GM20431 (cell line): Measurements from ENCODE around the gene DOC2B.
"Not testable (repeated sequence)": the region's sequence is repeated elsewhere in the genome, so short reads cannot be mapped to it uniquely, and the experiment has no call there.

ENCODE experiments used
- in situ Hi-C: fragments of 300-500 bp; cut with MseI, MboI; formaldehyde crosslinking; loops from one replicate; pipeline ENCODE4 v1.15.0; 2020; ENCODE audit warnings: low sequenced_read_pairs; ENCODE audit not compliant: unreplicated experiment

The DOC2B gene

GRCh38 chr17:149231-149630 lies 32.2 kb downstream of the DOC2B start:
- in situ Hi-C loops: no loop called here

- in situ Hi-C loops: no loop called here
These were observed 32.7 kb downstream of the DOC2B start for GRCh38 chr17:148757-149156.

- in situ Hi-C loops: no loop called here
These were observed 33.4 kb downstream of the DOC2B start for GRCh38 chr17:147796-148740.

- in situ Hi-C loops: no loop called here
These were observed 34.3 kb downstream of the DOC2B start for GRCh38 chr17:146983-147761.

GRCh38 chr17:146546-146945 lies 34.9 kb downstream of the DOC2B start:
- in situ Hi-C loops: no loop called here

GRCh38 chr17:145671-146541 lies 35.5 kb downstream of the DOC2B start:
- in situ Hi-C loops: no loop called here

GRCh38 chr17:144936-145670 lies 36.3 kb downstream of the DOC2B start:
- in situ Hi-C loops: no loop called here

GRCh38 chr17:143785-144281 lies 37.6 kb downstream of the DOC2B start:
- in situ Hi-C loops: no loop called here

GRCh38 chr17:142876-143784 lies 38.3 kb downstream of the DOC2B start:
- in situ Hi-C loops: no loop called here

- in situ Hi-C loops: no loop called here
These were observed 39.3 kb downstream of the DOC2B start for GRCh38 chr17:142102-142661.

GRCh38 chr17:139401-140205 lies 41.8 kb downstream of the DOC2B start:
- in situ Hi-C loops: not testable (repeated sequence)

GRCh38 chr17:137166-137807 lies 44.2 kb downstream of the DOC2B start, which contains the start of gene SCGB1C2:
Gene SCGB1C2, plus strand, starts transcription at chr17:137569. Its CDS starts 22 bp downstream, at chr17:137591.
- in situ Hi-C loops: not testable (repeated sequence)

GRCh38 chr17:136531-136930 lies 44.9 kb downstream of the DOC2B start:
- in situ Hi-C loops: not testable (repeated sequence)

- in situ Hi-C loops: not testable (repeated sequence)
These were observed 45.6 kb downstream of the DOC2B start for GRCh38 chr17:135895-136294.

GRCh38 chr17:135022-135421 lies 46.4 kb downstream of the DOC2B start:
- in situ Hi-C loops: not testable (repeated sequence)

- in situ Hi-C loops: not testable (repeated sequence)
These were observed 47.1 kb downstream of the DOC2B start for GRCh38 chr17:134332-134785.
